Islet of Langerhans (tissue), 1 donor: Measurements from ENCODE around the gene RNF207.

ENCODE experiments used
- FAIRE-seq: peaks from one replicate; lab custom pipeline; 2011; peaks lifted over from hg19 to GRCh38; lab: Jason Lieb, UNC

Gene RNF207

DNA sequence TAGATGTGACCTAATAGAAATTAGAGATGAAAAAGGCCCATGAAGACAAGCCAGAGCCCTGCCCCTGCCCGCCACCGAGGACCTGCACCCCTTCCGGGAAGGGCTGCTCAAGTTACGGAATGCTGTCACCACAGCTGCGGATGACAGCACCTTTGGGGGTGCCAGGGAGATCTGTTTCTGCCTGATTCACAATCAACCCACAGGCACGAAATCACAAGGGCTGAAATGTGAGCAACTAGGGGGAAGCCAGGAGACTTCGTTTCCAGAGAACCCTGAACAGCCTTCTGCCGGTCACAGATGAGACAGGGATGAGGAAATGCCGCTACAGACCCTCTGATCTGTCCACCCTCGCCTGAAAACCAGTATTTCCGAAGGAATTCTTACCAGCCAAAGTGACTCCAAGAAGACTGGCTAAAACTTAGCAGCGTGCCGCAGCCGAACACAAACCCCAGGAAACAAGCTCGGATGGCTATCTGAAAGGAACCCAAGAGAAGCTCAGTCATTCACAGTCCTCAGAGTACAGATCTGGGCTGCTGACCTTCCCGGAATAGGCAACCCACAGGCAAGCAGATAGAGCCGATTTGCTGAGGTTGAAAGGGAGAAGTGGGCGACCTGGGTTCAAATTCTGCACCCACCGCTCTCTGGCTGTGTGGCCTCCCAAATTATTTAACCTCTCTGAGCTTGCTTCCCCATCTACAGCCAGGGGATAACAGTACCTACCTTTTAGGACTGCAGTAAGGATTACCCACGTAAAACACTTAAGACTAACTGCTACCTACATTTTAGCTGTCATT is 28.8 kb downstream of the RNF207 start:
- no peak for FAIRE-seq

DNA sequence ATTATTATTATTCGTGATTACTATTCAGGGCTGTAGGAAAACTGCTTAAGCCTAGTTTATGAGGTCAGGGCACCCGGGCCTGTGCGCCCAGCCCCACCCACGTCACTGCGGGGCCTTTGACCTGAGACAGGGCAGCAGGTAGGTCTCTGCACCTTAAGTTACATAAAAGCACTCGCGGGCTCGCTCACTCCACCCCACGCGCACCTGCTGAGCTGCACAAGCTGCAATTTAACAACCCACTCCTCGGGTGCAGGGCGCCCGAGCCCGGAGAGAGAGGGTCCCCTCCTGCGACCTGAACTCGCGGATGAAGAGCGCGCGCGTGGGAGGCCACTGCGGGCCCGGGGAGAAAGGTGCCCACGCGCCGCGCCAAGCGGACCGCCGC is 29.4 kb downstream of the RNF207 start:
- FAIRE-seq, result no peak

DNA sequence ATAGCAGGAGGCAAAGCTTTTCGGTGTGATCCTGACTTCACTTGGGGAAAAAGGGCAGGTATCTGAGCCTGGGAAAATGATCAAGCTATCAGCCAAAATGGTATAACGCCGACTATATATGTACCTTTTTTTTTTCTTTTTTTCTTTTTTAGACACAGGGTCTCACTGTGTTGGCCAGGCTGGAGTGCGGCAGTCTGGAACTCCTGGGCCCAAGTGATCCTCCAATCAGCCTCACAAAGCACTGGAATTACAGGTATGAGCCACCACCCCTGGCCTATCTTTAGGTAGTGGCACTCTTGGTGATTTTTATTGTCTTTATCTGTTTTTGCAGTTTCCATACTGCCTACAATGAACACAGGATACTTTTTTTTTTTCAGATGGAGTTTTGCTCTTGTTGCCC is 31.2 kb downstream of the RNF207 start:
- no peak for FAIRE-seq

DNA sequence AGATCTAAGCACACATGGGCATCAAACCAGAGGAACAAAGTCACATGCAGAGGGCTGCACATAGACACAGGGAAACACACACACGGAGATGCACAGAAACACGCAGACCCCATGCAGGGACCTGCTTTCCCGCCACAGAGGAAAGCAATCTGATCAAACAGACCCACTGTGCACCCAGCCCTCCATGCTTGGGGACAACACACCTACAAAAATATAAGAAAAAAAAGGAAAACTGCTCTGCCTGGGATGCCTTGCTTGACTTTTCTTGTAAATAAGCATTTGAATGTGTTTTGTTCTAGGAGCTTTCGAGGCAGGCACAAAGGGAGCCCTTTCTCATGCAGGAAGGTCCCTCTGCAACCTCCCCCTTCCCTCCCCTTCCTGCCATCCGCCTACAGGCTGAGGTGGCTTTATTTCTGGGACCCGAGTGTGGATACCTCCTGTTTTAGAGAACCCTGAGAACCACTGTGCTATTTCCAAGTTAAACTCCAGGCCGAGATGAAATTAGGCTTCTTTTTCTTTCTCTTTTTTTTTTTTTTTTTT is 33.4 kb downstream of the RNF207 start:
- no peak for FAIRE-seq

DNA sequence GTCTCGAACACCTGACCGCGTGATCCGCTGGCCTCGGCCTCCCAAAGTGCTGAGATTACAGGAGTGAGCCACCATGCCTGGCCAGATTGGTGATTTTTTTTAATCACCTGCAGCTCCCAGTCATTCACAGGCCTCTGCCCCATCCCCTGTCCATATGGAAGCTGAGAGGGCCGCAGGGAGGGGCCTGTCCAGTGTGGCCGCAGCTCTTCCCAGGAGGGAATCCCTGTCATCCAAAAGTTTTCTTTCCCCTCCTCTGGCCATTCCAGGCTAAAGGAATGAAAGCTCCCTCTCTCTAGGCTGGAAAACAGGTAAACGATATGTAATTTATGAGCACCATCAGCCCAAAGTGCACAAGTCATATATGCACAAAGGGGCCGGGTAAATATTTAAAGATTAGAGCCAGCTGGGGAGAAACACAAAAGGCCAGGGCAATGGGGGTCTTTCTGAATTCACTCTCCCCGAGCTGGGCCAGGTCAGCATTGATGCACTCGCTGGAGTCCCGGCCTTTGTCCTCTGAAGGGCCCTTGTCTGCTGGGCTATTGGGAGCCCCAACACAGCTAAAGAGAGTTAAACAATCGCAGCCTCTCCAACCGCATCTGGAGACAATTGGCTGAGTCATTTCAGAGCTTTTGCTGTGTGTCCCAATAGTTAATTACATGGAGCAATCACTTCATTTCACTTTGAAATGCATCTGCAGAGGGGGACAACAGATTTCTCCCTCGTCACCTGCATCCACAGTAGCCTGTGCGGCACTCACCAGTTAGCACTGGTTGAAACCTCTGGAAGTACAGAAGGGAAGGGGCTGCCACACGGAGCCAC is 34.2 kb downstream of the RNF207 start:
- FAIRE-seq, result no peak

DNA sequence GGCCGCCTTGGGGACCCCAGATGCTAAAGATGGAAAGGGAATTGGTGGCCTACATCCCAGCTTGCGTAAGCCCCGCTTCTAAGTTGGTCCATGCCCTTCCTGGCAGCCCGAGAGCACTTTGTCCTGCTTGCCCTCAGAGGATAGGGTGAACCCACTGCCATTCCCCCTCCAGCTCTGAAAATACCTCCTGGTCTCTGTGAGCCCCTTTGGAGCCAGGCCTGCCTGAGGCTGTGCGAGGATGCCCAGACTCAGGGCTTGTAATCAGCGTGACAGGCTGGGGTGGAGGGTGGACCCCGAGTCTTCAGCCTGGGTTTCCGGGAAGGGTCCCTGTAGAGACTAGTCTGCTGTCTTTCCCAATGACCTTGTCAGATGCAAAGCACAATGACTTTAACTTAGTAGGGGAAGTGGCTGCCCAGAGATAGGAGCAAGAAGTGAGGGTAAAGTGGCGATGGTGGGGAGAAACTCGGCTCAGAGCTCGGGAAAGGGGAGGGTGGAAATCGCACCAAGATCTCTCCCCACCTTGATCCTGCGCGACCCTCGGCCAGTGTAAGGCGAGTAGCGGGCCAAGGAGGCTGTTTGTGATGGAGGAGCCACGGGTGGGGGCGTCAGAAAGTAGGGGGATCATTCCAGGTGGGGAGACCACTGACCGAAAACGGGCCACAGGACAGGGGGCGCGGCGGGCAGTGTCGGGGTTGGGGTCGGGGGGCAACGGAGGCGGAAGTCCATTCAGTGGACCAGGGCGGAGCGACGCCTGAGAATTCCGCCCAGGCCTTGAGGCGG is 35.4 kb downstream of the RNF207 start:
- FAIRE-seq, result no peak

DNA sequence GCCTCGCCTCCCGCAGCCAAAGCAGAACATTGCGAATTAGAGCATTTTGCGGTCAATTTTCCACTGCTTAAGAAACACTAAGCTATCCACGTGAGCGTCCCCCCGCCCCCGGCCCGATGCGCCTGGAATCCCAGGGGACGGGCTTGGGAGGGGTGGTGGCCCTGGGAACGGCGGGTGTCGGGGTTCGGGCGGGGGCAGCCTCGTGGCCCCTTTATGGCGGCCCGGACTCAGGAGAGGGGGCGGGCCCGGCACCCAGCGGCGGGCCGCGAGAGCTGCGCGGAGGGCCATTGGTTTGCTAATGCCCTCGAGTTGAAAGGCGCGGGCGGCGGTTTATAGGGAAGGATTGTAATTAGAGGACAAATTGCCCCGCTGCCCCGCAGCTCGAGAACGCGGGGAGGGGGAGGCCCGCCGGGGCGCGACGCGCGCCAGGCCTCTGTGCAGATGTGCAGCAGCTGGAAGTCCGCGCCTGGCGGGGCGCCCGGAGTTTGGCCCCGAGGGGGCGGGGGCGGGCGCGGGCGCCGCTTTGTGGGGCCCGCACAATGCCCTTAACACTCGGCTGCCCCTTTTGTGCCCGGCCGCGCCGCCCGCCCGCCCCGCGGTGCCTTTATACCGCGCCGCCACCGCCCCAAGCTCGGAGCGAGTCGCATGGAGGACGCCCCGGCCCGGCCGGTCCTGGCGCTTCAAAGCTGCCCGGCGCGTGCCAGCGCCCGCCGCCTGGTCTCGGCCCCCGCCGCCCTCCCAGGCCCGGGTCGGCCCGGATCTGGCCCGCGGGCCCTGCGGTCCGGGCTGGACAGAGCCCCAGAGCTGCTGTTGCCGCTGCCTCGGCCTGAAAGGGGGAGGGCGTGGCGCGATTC is 36.2 kb downstream of the RNF207 start:
- FAIRE-seq, result no peak

DNA sequence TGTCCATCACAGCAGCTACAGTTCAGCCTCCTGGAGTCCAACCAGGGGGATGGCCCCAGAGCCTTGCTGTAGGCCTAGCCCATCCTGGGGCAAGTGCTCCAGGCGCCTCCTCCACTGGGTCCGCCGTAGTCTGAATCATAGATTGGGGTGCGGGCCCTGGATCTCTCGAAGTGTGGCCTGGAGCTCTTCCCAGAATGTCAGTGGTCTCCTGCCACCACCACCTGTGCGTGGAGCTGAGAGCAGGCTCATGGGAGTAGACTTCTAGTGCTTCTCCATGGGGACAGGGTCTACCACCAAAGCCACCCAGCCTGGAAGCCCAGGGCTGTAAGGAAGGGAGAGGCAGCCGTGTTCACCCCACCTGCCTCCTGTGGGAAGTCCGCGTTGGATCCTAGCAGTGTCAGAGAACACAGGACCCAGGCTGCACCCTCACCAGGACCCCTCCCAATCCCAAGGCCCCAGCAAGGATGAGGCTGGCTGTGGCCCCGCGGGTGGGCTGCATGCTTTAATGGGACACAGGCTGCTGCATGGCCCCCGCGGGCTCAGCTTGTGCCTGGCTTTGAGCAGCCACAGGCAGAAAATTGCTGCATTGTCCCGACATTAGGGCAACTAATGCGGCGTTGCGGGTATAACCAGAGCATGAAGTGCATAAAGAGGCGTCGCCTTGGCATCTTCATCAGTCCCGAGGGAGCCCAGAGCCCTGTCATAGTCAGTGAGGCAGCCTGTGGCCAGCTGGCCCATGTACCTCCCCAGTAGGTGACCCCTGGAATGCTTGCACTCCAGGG is 37.3 kb downstream of the RNF207 start:
- FAIRE-seq, result no peak

DNA sequence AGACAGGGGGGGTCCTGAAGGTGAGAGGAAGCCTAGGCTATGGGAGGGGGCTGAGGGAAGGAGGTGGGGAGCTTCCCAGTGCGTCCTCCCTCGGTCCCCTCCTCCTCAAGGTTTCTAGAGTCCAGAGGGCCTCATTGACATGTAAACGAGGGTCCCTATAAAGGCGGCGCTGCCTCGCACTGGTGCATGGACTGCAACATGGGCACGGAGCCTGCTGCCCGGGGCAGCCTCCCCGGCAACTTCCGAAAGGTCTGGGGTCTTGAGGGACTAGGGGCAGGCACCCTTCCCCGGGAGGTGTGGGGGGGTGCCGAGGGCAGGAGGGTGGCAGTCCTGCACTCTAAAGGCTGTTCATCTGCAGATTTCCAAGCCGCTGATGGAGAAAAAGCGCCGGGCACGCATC is 38.1 kb downstream of the RNF207 start, which contains the start of gene HES3:
TSS of gene HES3 (plus strand) at position 187 of the 400 bp plus-strand sequence. CDS start at position 374, 187 bp downstream.
- FAIRE-seq, result no peak

DNA sequence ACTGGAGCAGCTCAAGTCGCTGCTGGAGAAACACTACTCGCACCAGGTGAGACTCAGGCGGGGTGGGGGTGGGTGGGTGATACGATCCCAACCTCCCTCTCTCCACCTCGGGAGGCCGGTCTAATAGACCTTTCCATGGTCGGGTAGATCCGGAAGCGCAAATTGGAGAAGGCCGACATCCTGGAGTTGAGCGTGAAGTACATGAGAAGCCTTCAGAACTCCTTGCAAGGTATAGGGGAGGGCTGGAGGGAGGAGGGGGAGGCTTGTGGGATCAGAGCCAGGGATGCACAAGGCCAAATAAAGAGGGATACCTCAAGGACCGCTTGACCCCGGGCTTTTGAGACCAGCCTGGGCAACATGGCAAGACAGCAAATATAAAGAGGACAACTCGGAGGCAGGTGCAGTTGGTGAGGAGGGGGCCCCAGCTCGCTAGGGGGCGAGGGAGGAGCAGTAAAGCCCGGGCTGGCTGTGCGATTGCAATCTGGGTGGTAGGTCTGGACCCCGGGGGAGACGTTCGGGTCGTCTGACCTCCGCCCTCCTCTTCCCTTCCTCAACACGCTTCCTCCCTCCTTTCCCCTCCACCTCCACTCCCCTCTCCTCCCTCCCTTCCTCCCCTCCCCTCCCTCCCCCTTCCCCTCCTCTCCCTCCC is 38.6 kb downstream of the RNF207 start:
- FAIRE-seq, result no peak

DNA sequence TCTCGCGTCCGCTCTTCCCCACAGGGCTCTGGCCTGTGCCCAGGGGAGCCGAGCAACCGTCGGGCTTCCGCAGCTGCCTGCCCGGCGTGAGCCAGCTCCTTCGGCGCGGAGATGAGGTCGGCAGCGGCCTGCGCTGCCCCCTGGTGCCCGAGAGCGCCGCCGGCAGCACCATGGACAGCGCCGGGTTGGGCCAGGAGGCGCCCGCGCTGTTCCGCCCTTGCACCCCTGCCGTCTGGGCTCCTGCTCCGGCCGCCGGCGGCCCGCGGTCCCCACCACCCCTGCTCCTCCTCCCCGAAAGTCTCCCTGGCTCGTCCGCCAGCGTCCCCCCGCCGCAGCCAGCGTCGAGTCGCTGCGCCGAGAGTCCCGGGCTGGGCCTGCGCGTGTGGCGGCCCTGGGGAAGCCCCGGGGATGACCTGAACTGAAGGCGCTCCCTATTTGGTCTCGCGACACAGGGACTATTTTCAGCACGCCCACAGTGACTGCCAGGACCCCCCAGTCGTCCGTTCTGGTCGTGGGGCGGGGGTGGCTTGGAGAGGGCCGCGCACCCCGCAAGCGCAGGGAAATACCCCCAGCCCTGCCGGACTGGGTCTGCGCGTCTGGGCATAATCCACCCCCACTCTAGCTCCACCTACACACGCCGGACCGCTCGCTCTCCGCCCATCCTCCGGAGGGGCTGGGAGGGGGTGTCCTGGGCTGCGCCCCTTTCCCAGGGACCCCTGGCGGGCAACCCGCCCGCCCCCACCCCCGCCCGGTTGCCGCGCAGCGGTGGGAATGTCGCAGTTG is 39.4 kb downstream of the RNF207 start:
- FAIRE-seq, result no peak

DNA sequence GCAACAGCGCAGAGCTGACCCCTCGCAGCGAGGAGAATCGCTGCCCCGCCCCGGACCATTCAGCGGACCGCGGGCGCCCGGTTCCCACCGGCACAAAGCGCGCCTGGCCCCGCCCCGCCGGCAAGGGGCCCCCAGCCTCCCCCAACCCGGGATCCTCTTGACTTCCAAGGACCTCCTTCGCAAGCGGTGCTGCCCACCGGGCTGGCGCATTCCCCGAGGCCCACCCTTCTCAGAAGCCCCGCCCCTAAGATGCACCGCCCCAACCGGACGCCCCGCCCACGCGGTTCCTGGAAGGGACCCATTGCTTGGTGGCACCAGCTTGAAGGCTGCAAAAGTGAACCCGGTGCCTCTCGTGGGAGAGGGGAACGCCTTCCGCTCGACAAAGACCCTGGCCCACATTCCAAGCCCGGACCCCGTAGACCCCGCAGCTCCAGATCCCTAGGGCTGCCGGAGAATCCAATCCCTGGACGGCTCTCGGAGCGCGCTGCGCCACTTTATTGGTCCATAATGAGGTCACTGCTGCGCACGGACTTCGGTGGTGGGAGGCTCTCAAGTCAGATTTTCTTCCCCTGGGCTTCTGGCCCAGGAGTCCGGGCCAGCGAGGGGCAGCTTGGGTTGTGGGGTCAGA is 40.1 kb downstream of the RNF207 start:
- no peak for FAIRE-seq

DNA sequence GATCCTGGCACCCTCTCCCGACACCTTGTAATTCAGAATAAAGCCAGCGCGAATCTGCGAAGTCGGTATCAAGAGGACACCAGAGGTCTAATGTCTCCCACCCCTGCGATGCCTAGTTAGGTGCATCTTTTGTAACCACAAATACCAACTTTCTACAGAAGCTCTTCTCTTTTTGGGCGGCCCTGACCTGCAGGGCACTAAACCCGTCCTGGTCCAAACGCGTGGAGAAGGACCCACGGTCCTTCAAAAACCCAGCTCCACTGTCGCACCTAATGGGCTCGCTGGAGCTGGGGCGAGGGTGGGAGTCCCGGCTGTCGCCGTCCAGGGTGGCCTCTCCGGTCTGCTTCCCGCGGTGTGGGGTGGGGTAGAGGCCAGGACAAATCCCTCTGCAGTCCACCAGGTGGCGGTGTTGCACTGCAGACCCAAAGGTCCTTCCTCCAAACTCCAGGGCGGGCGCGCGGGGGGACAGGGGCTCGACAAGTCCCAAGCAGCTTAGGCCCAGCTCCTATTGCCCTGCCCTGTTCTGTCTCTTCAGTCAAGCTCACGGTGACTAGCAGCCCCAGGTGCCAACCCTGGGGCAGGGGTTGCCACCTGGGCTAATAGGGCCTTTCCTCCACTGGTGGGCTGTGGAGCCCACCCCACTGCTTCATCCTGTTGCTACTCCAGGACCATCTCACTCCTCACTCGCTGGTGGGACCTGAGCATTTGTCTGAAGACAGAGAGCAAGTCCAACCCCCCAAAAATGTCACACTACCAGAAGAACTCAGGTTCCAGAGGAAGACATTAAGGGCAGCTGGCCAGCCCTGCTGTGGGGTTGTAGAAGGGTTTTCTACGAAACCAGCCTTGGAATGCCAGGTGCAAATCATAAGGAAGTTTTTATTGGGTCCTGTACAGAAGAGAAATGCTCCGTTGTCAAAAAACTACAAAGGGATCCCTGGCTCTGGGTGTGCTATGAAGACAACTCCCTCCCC is 40.9 kb downstream of the RNF207 start:
- FAIRE-seq, result no peak

DNA sequence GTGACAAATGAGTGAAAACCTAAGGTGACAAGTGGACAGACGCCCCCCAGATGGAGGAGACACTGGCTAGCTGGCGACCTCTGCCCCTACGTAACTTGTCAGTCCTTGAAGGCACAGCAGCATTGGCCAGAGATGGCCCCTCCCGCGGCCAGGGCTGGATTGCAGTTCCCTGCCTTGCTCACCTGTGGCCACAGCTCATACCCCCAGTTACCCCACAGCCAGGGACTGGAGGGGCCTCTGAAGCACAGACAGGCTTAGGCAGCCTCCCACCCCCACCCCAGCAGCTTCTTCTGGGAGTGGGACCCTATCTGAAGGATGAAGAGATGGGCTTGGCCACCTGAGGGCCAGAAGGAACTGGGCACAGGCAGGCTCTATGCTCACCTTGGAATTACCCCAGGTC is 41.7 kb downstream of the RNF207 start:
- FAIRE-seq, result no peak

DNA sequence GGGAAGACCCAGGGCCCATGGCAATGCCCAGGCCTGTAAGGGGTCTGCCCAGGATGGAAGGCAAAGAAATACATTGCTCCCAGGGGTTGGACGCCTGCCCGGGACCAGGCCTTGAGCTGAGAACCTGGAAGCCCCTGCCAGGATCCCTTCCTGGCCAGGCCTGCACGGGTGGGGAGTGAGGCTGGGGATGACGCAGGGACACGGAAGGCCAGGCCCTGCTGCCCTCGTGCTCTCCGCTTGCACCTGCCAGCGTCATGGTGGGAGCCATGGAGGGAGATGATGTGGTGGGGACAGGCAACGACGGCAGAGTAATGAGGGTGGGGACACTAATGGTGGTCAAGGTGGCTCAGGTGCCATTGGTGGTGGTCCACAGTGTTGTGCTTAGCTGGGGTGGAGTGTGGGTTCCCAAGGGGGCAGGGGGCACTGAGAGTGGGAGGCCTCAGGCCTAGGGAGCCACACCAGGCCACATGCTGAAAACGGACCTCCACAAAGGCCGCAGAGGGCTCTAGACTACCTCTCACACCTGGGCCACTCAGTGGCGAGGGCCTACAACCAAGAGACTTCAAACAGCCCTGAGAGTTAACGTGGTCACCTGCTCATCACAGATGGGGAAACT is 42.4 kb downstream of the RNF207 start:
- no peak for FAIRE-seq

DNA sequence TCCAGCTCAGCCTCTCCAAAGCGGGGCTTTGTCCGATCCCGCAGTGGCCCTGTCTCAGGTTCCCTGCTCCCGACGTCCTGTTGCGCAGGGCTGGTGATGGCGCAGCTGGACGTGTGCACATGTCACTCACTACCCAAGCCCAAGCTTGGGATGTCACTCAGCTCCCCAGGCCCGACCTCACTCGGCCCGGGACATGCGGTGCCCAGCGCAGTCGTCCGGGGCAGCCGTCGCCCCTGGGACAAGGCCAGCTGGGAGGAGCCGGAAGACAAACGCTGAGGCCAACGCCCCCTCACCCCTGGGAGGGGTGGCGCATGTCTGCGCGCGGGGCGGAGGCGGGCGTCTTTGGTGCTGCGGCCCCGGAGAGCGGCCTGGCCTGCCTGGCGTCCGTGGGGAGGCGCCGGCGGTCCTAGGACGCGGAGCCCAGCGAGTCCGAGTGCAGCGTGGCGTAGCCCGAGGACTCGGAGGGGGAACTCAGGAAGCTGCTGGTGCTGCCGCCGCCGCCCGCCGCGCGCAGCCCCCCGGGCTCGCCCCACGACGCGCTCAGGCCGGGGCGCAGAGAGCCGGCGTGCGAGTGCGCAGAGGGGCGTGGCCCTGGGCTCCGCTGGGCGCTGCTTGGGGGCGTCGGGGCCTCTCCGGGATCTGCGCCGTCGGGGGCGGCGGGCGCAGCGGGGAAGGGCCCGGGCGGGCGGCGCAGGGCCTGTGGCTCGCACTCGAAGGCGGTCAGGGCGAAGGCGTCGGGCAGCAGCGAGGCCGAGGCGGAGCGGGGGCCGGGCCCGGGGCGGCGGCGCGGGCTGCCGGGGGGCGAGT is 43.2 kb downstream of the RNF207 start:
- no peak for FAIRE-seq
